Mesenchymal stem cell (in vitro differentiated cells and primary cell): Measurements from ENCODE around the gene FANCD2. TPM values are rescaled to one million over a fixed set of nuclear protein-coding genes. Genes with fewer than 3 reads are reported as not detected.

Experiments used
- DNase-seq: peaks from one replicate; pipeline ENCODE4 v3.0.0-alpha.2; 2013
- H2AFZ ChIP-seq: one replicate; pipeline ENCODE4 v1.6.1; 2013; ENCODE audit warnings: low read depth, mild to moderate bottlenecking, control low read depth, inconsistent platforms, low read length, moderate library complexity
- H2AK5ac ChIP-seq: 2 replicates; pipeline ENCODE4 v1.6.1; 2013; ENCODE audit warnings: low read length, moderate library complexity, mild to moderate bottlenecking, inconsistent platforms; ENCODE audit not compliant: severe bottlenecking
- H2BK120ac ChIP-seq: one replicate; pipeline ENCODE4 v1.6.1; 2013; ENCODE audit warnings: low read depth, mild to moderate bottlenecking, inconsistent platforms, low read length, moderate library complexity
- H2BK12ac ChIP-seq, 2 experiments: one replicate each; pipeline ENCODE4 v1.6.1; 2013; ENCODE audit warnings: inconsistent platforms in 2 of 2, low read length in 2 of 2, mild to moderate bottlenecking in 2 of 2, moderate library complexity in 2 of 2, control low read depth in 1 of 2
- H2BK15ac ChIP-seq: one replicate; pipeline ENCODE4 v1.6.1; 2013; ENCODE audit warnings: mild to moderate bottlenecking, low read depth, inconsistent platforms; ENCODE audit not compliant: poor library complexity, severe bottlenecking
- H2BK5ac ChIP-seq: 2 replicates; pipeline ENCODE4 v1.6.1; 2013; ENCODE audit warnings: low read depth, mild to moderate bottlenecking, low read length, control low read depth, inconsistent platforms; ENCODE audit not compliant: poor library complexity, severe bottlenecking
- H3K14ac ChIP-seq, 2 experiments: one replicate each; pipeline ENCODE4 v1.6.1; 2013; ENCODE audit warnings: inconsistent platforms in 2 of 2, low read length in 2 of 2, control low read depth in 1 of 2, mild to moderate bottlenecking in 1 of 2, moderate library complexity in 1 of 2
- H3K18ac ChIP-seq, 2 experiments: one replicate each; pipeline ENCODE4 v1.6.1; 2013; ENCODE audit warnings: inconsistent platforms in 2 of 2, low read length in 2 of 2, control low read depth in 1 of 2, low read depth in 1 of 2, mild to moderate bottlenecking in 1 of 2
- H3K23ac ChIP-seq, 2 experiments: one replicate each; pipeline ENCODE4 v1.6.1; 2013; ENCODE audit warnings: inconsistent platforms in 2 of 2, low read length in 2 of 2, mild to moderate bottlenecking in 2 of 2, moderate library complexity in 2 of 2, control low read depth in 1 of 2
- H3K27ac ChIP-seq: 2 replicates; pipeline ENCODE4 v1.5.1; 2013; ENCODE audit warnings: mild to moderate bottlenecking, moderate library complexity, low read length, control low read depth, inconsistent platforms; ENCODE audit not compliant: poor library complexity, severe bottlenecking
- H3K27me3 ChIP-seq, 2 experiments: 2 replicates each; pipeline versions ENCODE4 v1.6.1 to v1.7.0; 2013; ENCODE audit warnings: low read length in 2 of 2, mild to moderate bottlenecking in 2 of 2, moderate library complexity in 2 of 2, control low read depth in 1 of 2, inconsistent platforms in 1 of 2; ENCODE audit not compliant: control insufficient read depth in 1 of 2, insufficient read depth in 1 of 2
- H3K36me3 ChIP-seq, 2 experiments: 2 replicates each; pipeline versions ENCODE4 v1.6.1 to v1.7.0; 2013; ENCODE audit warnings: low read length in 2 of 2, control low read depth in 1 of 2, inconsistent platforms in 1 of 2, low read depth in 1 of 2, mild to moderate bottlenecking in 1 of 2; ENCODE audit not compliant: insufficient read depth in 2 of 2, control insufficient read depth in 1 of 2
- H3K4ac ChIP-seq, 2 experiments: one replicate each; pipeline ENCODE4 v1.6.1; 2013; ENCODE audit warnings: inconsistent platforms in 2 of 2, low read length in 2 of 2, mild to moderate bottlenecking in 2 of 2, moderate library complexity in 2 of 2, control low read depth in 1 of 2, low read depth in 1 of 2
- H3K4me1 ChIP-seq: 2 replicates; pipeline ENCODE4 v1.6.1; 2013; ENCODE audit warnings: low read depth, low read length, control low read depth; ENCODE audit not compliant: control insufficient read depth, insufficient read depth
- H3K4me2 ChIP-seq: 2 replicates; pipeline ENCODE4 v1.6.1; 2013; ENCODE audit warnings: low read length, mild to moderate bottlenecking, inconsistent platforms; ENCODE audit not compliant: poor library complexity, severe bottlenecking
- H3K4me3 ChIP-seq, 2 experiments: 2 replicates each; pipeline versions ENCODE4 v1.5.1 to v1.7.0; 2013; ENCODE audit warnings: low read length in 2 of 2, mild to moderate bottlenecking in 2 of 2, control low read depth in 1 of 2, low read depth in 1 of 2; ENCODE audit not compliant: insufficient read depth in 1 of 2
- H3K79me1 ChIP-seq: replicated peaks from 2 replicates; pipeline ENCODE4 v1.6.1; 2013; ENCODE audit warnings: mild to moderate bottlenecking, control low read depth, low read length, inconsistent platforms; ENCODE audit not compliant: poor library complexity, severe bottlenecking
- H3K9ac ChIP-seq: 2 replicates; pipeline ENCODE4 v1.7.0; 2013; ENCODE audit warnings: mild to moderate bottlenecking, low read length, moderate library complexity
- H3K9me3 ChIP-seq: 2 replicates; pipeline ENCODE4 v1.7.0; 2013; ENCODE audit warnings: mild to moderate bottlenecking, low read length; ENCODE audit not compliant: control insufficient read depth
- H4K8ac ChIP-seq: one replicate; pipeline ENCODE4 v1.6.1; 2013; ENCODE audit warnings: inconsistent platforms, mild to moderate bottlenecking, low read length, moderate library complexity
- H4K91ac ChIP-seq: one replicate; pipeline ENCODE4 v1.6.1; 2013; ENCODE audit warnings: mild to moderate bottlenecking, low read length, inconsistent platforms
- WGBS: methylation state at CpG from one replicate; pipeline ENCODE4 v1.1.7; 2013; ENCODE audit warnings: mixed read lengths; 5-methylcytosine and 5-hydroxymethylcytosine counted together
- polyA plus RNA-seq, 2 experiments: library from polyadenylated mRNA; stranded (reverse); fragments of 200-250 nt; gene quantifications; one replicate each; pipeline ENCODE4 v1.2.3, GENCODE V29; 2013

The FANCD2 gene
- polyA plus RNA-seq (2013, experiment 1 of 2) = 2.6 TPM
- 2.8 TPM for polyA plus RNA-seq (2013, experiment 2 of 2)

- Histone ChIP-seq H3K18ac (peak within 1 kb of the TSS; percentile 29 to 63), H3K36me3 (peaks cover 18 to 22% of the 10 kb centered on the region in 2 experiments), H2BK5ac (no peak within 1 kb of the TSS), H2BK12ac (no peak within 1 kb of the TSS), H3K9me3 (no peaks in the 10 kb centered on the region), H2BK15ac (peak within 1 kb of the TSS; percentile 41), H3K4ac (peak within 1 kb of the TSS; percentile 71 to 77), H3K4me3 (peak within 1 kb of the TSS; percentile 75 to 100), H3K9ac (peak within 1 kb of the TSS; percentile 99), H3K4me1 (peaks cover 10% of the 10 kb centered on the region), H4K8ac (peak within 1 kb of the TSS; percentile 83), H2BK120ac (no peak within 1 kb of the TSS), H2AFZ (peak within 1 kb of the TSS; percentile 80), H3K79me1 (peaks cover 16% of the 10 kb centered on the region), H3K4me2 (peak within 1 kb of the TSS; percentile 66), H3K23ac (peak within 1 kb of the TSS in 1 of 2 experiments; percentile 2), H3K27ac (peak within 1 kb of the TSS; percentile 45), H3K27me3 (no peaks in the 10 kb centered on the region), H4K91ac (peak within 1 kb of the TSS; percentile 64), H2AK5ac (no peak within 1 kb of the TSS), H3K14ac (peak within 1 kb of the TSS in 1 of 2 experiments; percentile 8)
- DNase-seq = peak; percentile 90
- WGBS = under 1% methylated on average over 54 of the region's 61 CpGs
Measured at GRCh38 chr3:10026084-10026890, at the start of gene FANCD2. TSS of gene FANCD2 (plus strand) at chr3:10026437. CDS start at chr3:10028658, 2,221 bp downstream.

DNA sequence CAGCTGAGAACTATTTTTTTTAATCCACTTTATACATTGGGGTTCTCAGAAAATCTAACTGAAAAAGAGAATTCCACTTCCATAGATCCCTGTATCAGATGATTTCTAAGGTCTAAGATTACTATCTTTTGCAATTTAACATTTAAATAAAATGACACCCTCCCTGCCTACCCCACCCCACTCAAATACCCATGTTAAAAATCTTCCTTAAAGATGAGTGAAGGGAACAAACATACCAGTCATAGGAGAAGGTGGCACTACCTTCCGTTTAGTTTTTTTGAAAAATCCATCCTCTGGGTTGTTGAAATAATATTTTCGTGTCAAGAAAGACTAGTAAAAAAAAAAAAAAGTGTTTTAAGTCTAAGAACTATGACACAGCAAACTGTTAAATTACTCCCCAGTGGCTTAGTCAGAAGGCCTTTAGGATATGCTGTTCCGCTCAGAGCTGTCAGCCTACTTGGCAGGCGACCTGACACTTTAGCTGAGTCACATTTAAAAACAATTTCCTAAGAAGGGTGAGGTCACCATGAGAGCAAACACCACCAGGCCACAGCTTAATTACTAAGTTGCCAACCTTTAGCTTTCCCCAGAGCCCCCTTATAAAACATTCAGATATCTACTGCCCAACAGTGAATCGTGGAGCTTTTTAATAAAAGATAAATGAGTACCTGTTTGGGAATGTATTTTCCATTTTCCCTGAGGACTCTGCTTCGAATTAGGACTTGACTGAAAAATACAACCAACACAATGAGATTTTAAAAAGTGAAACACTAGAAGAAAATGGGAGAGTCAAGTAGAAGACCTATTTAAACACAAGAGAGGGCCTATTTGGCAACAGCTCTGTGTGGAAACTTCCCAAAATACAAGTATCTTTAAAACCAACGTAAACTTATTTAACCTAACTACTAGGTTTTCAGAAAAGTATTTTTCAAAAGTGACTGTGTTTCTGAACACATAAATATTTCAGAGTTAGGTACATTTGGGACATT, 49.2 kb upstream of the FANCD2 start:
- Histone ChIP-seq H3K9ac (peak overlapping the region; percentile 88), H3K4me3 (peak overlapping the region in 1 of 2 experiments; percentile 59), H3K27ac (peak overlapping the region; percentile 78), H4K8ac (no peak overlapping the region), H3K4me1 (peaks cover 3% of the 10 kb centered on the region), H3K18ac (peak overlapping the region; percentile 45 to 81), H2BK120ac (no peak overlapping the region), H3K36me3 (peaks cover 18 to 59% of the 10 kb centered on the region in 2 experiments), H2BK12ac (no peak overlapping the region), H3K79me1 (peaks cover 17% of the 10 kb centered on the region), H3K14ac (no peak overlapping the region), H3K23ac (no peak overlapping the region), H3K9me3 (no peaks in the 10 kb centered on the region), H3K4me2 (no peak overlapping the region), H2BK5ac (no peak overlapping the region), H2AFZ (no peak overlapping the region), H3K4ac (peak overlapping the region in 1 of 2 experiments; percentile 88), H4K91ac (no peak overlapping the region), H2AK5ac (peak overlapping the region; percentile 89), H2BK15ac (no peak overlapping the region), H3K27me3 (no peaks in the 10 kb centered on the region)
- peak; percentile 98 for DNase-seq
- WGBS = 0% methylated on average over 3 of the region's 7 CpGs

GRCh38 chr3:9978710-9979305, 47.4 kb upstream of the FANCD2 start:
- no peak overlapping the region for H3K27ac ChIP-seq
- no peak overlapping the region for H2BK5ac ChIP-seq
- no peak for DNase-seq
- peak overlapping the region in 1 of 2 experiments; percentile 42 for H2BK12ac ChIP-seq
- no peak overlapping the region for H4K91ac ChIP-seq
- H3K14ac ChIP-seq = no peak overlapping the region
- no peak overlapping the region for H3K4me2 ChIP-seq
- H2AK5ac ChIP-seq = no peak overlapping the region
- peaks cover 17% of the 10 kb centered on the region for H3K79me1 ChIP-seq
- H2AFZ ChIP-seq = no peak overlapping the region
- H3K36me3 ChIP-seq = peaks cover 9 to 51% of the 10 kb centered on the region in 2 experiments
- H3K27me3 ChIP-seq = no peaks in the 10 kb centered on the region
- no peak overlapping the region for H3K23ac ChIP-seq
- no peaks in the 10 kb centered on the region for H3K9me3 ChIP-seq
- H3K4me1 ChIP-seq = peaks cover 3% of the 10 kb centered on the region
- H3K4ac ChIP-seq = no peak overlapping the region
- H3K18ac ChIP-seq = no peak overlapping the region
- H4K8ac ChIP-seq = no peak overlapping the region
- H2BK15ac ChIP-seq = no peak overlapping the region
- no peak overlapping the region for H2BK120ac ChIP-seq
- no peak overlapping the region for H3K4me3 ChIP-seq
- peak overlapping the region; percentile 88 for H3K9ac ChIP-seq
- WGBS = 98% methylated on average over 7 of the region's 8 CpGs
